HG02943 (cell line): ENCODE results near the gene RNASET2.
"Not testable (repeated sequence)": the region's sequence is repeated elsewhere in the genome, so short reads cannot be mapped to it uniquely, and the experiment has no call there.

Source experiments
- ATAC-seq: cut with Tn5 transposase; IDR thresholded peaks from one replicate; pipeline ENCODE4 v1.9.1; 2021; ENCODE audit warnings: mild to moderate bottlenecking, low read depth, moderate library complexity; ENCODE audit not compliant: unreplicated experiment

The RNASET2 gene

GRCh38 chr6:166929542-166930189 lies 26.7 kb downstream of the RNASET2 start:
- no peak for ATAC-seq

- ATAC-seq: no peak
Measured at GRCh38 chr6:166928644-166929541, 27.5 kb downstream of the RNASET2 start.

GRCh38 chr6:166927935-166928643 lies 28.3 kb downstream of the RNASET2 start:
- ATAC-seq: no peak

GRCh38 chr6:166927240-166927934 lies 29.0 kb downstream of the RNASET2 start:
- no peak for ATAC-seq

- ATAC-seq: no peak
Measured at GRCh38 chr6:166926748-166927147, 29.6 kb downstream of the RNASET2 start.

DNA sequence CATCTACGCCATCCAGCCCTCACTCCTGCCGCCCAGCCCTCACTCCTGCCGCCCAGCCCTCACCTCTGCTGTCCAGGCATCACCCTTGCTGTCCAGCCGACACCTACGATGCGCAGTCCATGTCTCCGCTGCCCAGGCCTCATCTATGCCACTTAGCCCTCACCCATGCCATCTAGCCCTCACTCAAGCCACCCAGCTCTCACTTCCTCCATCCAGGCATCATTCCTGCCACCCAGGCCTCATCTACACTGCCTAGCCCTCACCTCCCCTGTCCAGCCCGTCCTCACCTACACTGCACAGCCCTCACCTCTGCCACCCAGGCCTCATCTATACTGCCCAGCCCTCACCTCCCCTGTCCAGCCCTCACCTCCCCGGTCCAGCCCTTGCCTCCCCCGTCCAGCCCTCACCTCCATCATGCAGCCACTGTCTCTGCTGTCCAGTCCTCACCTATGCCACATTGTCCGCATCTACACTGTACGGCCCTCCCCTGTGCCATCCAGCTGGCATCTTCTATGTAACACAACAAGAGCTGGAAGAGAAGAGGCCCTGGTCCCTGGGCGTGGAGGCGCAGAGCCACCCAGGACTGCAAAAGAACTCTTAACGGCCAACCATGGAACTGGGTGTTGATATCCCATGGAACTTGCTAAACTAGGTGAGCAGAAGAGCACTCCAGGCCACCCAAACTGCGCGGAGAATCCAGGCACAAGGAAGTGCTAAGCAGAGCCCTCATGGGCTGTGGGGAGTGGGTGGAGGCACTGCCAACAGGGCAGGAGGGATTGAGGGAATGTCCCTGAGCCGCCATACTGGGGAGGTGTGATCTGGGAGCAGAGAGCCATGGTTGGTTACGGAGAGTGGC lies 31.0 kb downstream of the RNASET2 start:
- no peak for ATAC-seq

DNA sequence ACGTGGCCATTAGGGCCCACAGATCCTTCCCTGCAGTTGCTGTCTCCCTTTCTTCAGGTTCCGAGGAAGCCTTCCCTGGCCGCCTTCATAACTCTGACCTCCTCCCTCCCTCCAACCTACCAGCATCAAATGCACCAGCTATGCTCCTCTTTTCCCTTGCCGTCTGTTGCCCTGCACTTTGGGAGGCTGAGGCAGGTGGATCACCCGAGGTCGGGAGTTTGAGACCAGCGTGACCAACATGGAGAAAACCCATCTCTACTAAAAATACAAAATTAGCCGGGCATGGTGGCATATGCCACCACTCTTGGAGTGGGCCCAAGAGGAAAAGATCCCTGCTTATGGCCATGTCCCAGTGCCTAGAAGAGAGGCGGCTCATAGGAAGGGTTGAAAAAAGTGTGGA lies 31.8 kb downstream of the RNASET2 start:
- ATAC-seq: no peak

- no peak for ATAC-seq
Measured at GRCh38 chr6:166922937-166923336, 33.4 kb downstream of the RNASET2 start.

- ATAC-seq: no peak
Measured at GRCh38 chr6:166921570-166921969, 34.8 kb downstream of the RNASET2 start.

- no peak for ATAC-seq
Measured at GRCh38 chr6:166916824-166917223, 39.5 kb downstream of the RNASET2 start.

DNA sequence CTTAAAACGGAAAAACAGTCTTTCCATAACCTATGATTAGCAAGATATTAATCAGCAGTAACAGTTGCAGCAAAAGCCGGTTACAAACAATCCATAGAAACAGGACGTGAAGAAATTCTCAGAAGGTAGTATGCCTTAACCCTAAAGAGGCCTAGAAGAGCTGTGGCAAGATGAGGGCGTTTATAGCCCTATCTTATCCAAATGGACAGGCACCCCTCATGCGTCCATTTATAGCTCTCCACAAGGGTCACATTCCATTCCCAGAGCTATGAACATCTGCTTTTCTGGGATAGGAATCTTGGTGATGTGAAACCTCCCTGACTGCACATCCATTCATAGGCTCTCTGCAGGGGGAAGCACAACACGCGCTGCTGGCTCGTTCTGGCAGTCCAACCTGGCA lies 40.9 kb downstream of the RNASET2 start:
- not testable (repeated sequence) for ATAC-seq

DNA sequence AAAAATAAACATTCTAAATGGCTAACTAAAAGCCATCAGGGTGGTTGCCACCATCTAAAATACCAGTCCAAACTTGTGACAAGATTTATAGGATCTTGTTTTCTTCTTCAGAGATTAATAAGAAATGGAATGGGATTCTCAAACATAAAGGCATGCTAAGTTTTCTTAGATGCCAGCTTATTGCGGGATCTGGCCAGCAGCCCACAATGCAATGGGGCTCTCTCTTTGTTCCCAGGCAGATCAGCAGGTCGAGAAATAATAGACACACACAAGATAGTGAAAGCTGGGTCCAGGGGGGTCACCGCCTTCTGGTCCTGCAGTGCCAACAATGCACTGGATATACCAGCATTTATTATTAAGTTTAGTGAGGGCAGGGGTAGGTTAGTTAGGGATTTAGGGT lies 41.4 kb downstream of the RNASET2 start:
- ATAC-seq: not testable (repeated sequence)

DNA sequence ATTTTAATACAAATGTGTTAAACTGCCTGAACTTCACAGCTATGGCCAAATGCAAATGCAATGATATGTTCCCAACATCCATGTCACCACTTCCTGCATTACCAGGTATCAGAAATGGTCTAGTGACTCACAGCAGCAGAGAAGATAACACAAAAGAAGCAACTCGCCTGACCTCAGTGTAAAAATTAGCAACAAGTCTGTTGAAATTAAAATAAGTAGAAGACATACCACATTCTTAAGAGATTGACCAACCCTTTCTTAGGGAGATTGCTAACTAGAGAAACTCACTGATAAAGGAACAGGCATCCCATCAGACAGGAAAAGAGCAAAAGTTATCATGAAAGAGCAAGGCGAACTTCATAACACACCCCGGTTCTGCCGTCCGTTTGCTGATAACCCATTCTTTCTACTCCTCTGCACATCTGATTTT lies 45.1 kb downstream of the RNASET2 start:
- ATAC-seq: no peak

DNA sequence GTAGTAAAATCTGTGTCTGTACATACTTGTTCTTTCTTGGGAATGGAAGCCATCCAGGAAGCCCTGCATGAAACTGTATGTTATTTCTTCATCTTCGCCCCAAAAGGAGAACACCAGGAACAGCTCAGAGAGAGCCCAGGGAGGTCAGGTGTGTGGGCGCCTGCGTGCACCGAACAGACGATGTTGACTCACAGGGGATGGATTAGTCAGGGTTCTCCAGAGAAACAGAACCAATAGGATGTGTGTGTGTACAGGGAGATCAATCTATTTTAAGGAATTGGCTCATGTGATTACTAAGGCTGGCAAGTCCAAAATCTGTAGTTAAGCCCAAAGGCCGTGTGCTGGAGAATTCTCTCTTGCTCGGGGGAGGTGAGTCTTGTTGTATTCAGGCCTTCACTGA lies 45.7 kb downstream of the RNASET2 start:
- no peak for ATAC-seq

DNA sequence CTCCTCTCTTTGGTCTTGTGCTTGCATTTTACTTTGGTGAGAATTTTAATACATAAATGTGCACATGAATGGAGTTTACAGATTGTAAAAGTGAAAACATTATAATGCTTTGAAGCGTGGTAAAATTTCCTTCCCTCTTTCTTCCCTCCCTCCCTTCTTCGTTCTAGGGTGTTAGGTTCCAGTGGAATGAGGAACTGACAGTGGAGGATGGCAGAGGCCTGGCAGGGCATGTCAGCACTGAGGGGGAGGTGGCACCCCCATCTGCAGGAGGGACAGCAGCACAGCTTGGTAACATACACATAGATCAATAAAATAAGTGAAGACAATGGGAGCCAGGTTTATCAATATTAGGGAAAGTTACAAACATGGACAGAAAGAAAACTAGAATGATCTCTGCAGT lies 47.5 kb downstream of the RNASET2 start:
- no peak for ATAC-seq

DNA sequence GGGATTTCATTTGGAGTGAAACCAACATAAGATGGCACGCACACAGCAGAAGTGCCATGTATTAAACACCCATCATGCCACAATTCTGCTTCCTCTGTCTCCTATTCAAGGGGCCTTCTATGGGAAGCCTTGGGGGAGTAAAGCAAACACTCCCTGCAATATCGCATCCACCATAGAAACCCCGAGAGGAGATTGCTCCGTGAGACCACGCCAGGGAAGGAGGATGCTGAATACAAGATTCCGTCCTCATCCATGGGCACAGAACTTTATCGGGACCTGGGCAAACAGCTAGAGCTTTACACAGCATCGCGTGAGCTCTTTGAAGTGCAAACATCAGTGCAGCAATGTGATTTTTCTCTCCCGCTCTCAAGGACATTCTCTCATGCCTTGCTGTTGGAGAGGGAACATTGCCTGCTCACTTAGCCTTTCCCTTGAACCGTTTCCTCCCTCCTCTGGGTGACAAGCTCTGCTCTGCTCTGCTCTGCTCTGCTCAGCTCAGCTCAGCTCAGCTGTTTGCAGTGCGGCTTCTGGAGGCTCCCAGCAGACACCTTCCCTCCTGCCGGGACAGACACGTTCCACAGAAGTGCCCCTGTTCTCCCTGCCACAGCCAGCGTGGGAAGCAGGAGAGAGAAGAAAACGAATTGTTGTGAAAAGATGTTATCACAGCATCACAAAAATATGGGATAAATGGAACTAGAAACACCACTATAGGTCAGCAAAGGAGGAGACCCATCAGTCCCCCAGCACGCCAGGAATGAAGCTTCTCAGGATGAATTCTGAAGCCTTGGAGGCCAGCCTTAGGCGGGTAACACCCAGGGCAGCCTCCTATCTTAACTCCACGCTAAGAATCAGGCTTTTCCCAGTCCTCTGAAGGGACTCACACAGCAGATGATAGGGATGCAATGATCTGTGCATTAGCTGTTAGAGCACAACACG lies 48.2 kb downstream of the RNASET2 start:
- no peak for ATAC-seq

DNA sequence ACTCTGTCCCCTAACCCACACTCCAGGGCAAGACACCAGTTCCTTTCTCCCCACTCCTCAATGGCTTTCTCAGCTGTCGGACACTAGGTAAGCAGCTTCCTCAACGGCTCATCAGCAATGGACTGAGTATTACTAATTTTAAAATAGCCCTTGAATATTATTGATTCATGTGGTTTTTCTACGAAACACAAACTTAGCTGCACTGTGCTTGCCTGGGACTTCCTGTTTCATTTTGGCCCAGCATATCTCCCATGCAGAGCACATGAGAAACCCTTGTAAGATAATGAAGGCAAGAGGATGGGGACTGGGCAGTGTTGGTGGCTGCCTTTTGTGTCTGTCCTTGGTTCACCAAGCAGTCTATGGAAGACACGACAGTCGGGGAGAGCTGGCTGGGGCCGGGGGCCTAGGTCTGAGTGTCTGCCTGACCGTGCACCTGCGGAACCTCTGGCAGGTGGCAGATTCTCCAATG lies 48.9 kb downstream of the RNASET2 start:
- ATAC-seq: peak; percentile 90

GRCh38 chr6:166906376-166907044 lies 49.8 kb downstream of the RNASET2 start:
- no peak for ATAC-seq
